DND-41 (cell line): Measurements from ENCODE around the gene CENPA.

Experiments used
- ATAC-seq: fragments of 200-7000 bp; cut with Tn5 transposase; 3 replicates; pipeline ENCODE4 v1.9.1; 2021; ENCODE audit warnings: low read depth; ENCODE audit not compliant: insufficient read depth
- DNase-seq: peaks from one replicate; pipeline ENCODE4 v3.0.0-alpha.2; 2020
- H2AFZ ChIP-seq: 2 replicates; pipeline ENCODE4 v1.6.0; 2012; ENCODE audit warnings: low read depth, low read length
- H3K27ac ChIP-seq: 2 replicates; pipeline ENCODE4 v1.5.1; 2012; ENCODE audit warnings: low read length, inconsistent platforms
- H3K27me3 ChIP-seq: fragments of 200-600 bp; sonication (generic); 2 replicates; pipeline ENCODE4 v1.6.0; 2012; ENCODE audit warnings: low read length, mild to moderate bottlenecking, inconsistent platforms; ENCODE audit not compliant: insufficient read depth, poor library complexity
- H3K36me3 ChIP-seq: 2 replicates; pipeline ENCODE4 v1.5.1; 2012; ENCODE audit warnings: low read length, inconsistent platforms; ENCODE audit not compliant: insufficient read depth
- H3K4me1 ChIP-seq: 2 replicates; pipeline ENCODE4 v1.5.1; 2012; ENCODE audit warnings: mild to moderate bottlenecking, low read length; ENCODE audit not compliant: insufficient read depth
- H3K4me2 ChIP-seq: 2 replicates; pipeline ENCODE4 v1.6.0; 2012; ENCODE audit warnings: mild to moderate bottlenecking, moderate library complexity, low read length, inconsistent platforms; ENCODE audit not compliant: insufficient read depth
- H3K4me3 ChIP-seq, 2 experiments: fragments of 200-600 bp in 1 of 2; shearing (Covaris generic) in 1 of 2; 2 replicates each; pipeline ENCODE4 v1.5.1; 2012 to 2016; ENCODE audit warnings: inconsistent platforms in 2 of 2, low read length in 2 of 2, mild to moderate bottlenecking in 2 of 2, low read depth in 1 of 2, moderate library complexity in 1 of 2
- H3K79me2 ChIP-seq: 2 replicates; pipeline ENCODE4 v1.6.0; 2012; ENCODE audit warnings: low read length, inconsistent platforms; ENCODE audit not compliant: insufficient read depth
- H3K9ac ChIP-seq: 2 replicates; pipeline ENCODE4 v1.6.0; 2012; ENCODE audit warnings: low read depth, mild to moderate bottlenecking, inconsistent platforms, low read length, moderate library complexity
- H3K9me3 ChIP-seq: 2 replicates; pipeline ENCODE4 v1.5.1; 2012; ENCODE audit warnings: low read length, moderate library complexity, mild to moderate bottlenecking, inconsistent platforms; ENCODE audit not compliant: insufficient read depth, severe bottlenecking
- H4K20me1 ChIP-seq: 2 replicates; pipeline ENCODE4 v1.6.0; 2012; ENCODE audit warnings: low read length; ENCODE audit not compliant: insufficient read depth
- EZH2 ChIP-seq: IDR thresholded peaks from 3 replicates; pipeline ENCODE4 v1.6.1; 2012; ENCODE audit warnings: borderline replicate concordance, low read depth, mild to moderate bottlenecking, moderate library complexity, low read length, inconsistent platforms; ENCODE audit not compliant: severe bottlenecking
- TF ChIP-seq, protein P1 (sequence below): IDR thresholded peaks from 2 replicates; pipeline ENCODE4 v1.5.1; 2012; ENCODE audit warnings: borderline replicate concordance, low read length, moderate library complexity, mild to moderate bottlenecking; ENCODE audit not compliant: poor library complexity, severe bottlenecking; ENCODE audit errors: extremely low read depth

CENPA gene

DNA sequence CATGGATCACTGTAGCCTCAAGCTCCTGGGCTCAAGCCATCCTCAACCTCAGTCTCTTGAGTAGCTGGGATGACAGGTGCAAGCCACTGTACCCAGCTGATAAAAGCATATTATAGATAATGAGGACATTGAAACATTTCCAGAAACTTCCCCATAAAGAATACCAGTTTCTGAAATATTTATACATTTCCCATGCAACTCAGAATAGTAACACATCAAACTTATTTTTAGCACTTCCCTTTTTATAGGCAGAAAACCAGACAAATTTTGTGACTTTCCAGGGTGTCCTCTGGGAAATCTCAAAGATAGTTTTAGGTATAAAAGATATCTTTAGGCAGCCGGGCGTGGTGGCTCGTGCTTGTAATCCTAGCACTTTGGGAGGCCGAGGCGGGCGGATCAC, 37.0 kb downstream of the CENPA start:
- H4K20me1 ChIP-seq: no peaks in the 10 kb centered on the region
- no peaks in the 10 kb centered on the region for H3K79me2 ChIP-seq
- no peak overlapping the region for H3K27ac ChIP-seq
- DNase-seq: no peak
- ATAC-seq: no peak
- no peaks in the 10 kb centered on the region for H3K4me1 ChIP-seq
- H3K4me3 ChIP-seq: no peak overlapping the region
- no peaks in the 10 kb centered on the region for H3K9me3 ChIP-seq
- no peak overlapping the region for H2AFZ ChIP-seq
- H3K9ac ChIP-seq: no peak overlapping the region
- peaks cover 8% of the 10 kb centered on the region for H3K27me3 ChIP-seq
- H3K36me3 ChIP-seq: no peaks in the 10 kb centered on the region
- H3K4me2 ChIP-seq: no peak overlapping the region
- TF ChIP-seq EZH2: no peak
- TF ChIP-seq, protein P1, sequence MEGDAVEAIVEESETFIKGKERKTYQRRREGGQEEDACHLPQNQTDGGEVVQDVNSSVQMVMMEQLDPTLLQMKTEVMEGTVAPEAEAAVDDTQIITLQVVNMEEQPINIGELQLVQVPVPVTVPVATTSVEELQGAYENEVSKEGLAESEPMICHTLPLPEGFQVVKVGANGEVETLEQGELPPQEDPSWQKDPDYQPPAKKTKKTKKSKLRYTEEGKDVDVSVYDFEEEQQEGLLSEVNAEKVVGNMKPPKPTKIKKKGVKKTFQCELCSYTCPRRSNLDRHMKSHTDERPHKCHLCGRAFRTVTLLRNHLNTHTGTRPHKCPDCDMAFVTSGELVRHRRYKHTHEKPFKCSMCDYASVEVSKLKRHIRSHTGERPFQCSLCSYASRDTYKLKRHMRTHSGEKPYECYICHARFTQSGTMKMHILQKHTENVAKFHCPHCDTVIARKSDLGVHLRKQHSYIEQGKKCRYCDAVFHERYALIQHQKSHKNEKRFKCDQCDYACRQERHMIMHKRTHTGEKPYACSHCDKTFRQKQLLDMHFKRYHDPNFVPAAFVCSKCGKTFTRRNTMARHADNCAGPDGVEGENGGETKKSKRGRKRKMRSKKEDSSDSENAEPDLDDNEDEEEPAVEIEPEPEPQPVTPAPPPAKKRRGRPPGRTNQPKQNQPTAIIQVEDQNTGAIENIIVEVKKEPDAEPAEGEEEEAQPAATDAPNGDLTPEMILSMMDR: no peak

DNA sequence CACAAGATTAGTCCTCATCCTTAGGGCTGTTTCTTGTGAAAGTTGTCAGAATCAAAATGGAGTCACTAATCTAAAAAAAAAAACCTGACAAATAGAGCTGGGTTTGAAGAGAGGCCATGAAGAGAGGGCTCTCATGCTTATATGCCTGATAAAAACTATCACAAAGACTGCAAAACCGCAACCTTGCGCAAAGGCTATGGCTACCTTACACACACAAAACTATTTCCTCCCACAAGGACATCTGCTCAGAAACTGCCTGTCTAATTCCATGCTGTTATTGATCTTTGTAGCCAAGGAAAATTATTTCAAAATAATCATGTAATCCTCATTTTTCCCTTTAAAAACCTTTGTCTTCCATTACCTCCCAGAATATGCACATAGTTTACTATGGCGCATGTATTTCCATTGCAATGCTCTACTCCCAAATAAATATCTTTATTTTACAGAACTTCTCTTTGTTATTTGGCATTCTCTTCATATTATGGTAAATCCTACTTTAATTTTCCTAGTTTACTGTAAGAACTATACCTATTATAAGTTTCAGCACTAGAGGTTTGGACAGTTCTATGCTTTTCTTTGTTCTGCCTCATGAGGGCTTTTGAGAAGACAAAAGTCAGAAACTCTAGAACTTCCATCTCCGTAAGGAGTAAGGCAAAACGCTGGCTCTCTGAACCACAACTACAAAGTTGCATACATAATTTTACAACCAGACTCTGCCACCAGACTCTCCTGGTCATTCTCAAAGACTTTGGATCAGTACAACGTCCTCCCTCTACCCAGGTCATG, 52.5 kb downstream of the CENPA start:
- Histone ChIP-seq H3K27me3 (no peaks in the 10 kb centered on the region), H3K36me3 (no peaks in the 10 kb centered on the region), H3K4me1 (no peaks in the 10 kb centered on the region), H3K4me3 (no peak overlapping the region), H3K4me2 (no peak overlapping the region), H3K27ac (no peak overlapping the region), H2AFZ (no peak overlapping the region), H3K79me2 (no peaks in the 10 kb centered on the region), H3K9me3 (no peaks in the 10 kb centered on the region), H3K9ac (no peak overlapping the region), H4K20me1 (no peaks in the 10 kb centered on the region)
- ATAC-seq (peak; percentile 53; the same call in 1 of the 3 replicates), DNase-seq (no peak)
- TF ChIP-seq, protein P1: peak; percentile 22
- TF ChIP-seq EZH2: no peak

DNA sequence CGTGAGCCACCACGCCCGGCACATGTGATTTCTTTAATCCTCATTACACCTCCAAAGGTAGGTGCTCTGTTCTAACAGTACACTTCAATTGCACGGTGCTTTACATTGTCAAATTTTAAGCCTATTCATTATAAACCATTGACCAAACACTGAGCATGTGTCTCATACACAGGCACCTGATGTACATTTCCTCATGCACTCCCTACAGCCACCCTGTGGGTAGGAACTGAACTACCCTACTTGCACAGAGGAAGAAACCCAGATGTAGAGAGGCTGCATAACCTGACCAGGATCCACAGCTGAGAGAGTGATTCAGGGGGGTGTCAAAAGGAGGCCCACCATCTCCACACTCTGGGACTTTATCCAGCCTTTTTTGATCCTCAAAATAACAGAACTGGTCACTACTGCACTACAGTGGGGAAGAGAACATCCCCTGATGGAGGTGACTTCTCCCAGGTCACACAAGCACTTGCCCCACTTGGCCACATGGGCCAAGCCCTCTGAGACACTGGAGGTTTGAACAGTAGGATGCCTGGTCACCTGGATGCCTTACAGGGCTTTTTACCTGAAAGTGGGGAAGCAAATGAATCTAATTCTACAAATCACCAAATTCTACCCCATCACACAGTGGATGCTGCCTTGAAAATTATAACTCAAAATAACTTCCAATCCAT, 55.2 kb downstream of the CENPA start:
- H3K79me2 ChIP-seq: no peaks in the 10 kb centered on the region
- H3K4me2 ChIP-seq: no peak overlapping the region
- DNase-seq (no peak), ATAC-seq (no peak)
- H3K27ac ChIP-seq: no peak overlapping the region
- no peaks in the 10 kb centered on the region for H3K36me3 ChIP-seq
- H4K20me1 ChIP-seq: no peaks in the 10 kb centered on the region
- no peak overlapping the region for H3K4me3 ChIP-seq
- H3K4me1 ChIP-seq: no peaks in the 10 kb centered on the region
- H3K9ac ChIP-seq: no peak overlapping the region
- H2AFZ ChIP-seq: no peak overlapping the region
- H3K27me3 ChIP-seq: no peaks in the 10 kb centered on the region
- TF ChIP-seq, protein P1: no peak
- no peak for TF ChIP-seq EZH2
- H3K9me3 ChIP-seq: no peaks in the 10 kb centered on the region
